Measurements from ENCODE around the gene SPTB. TPM values are rescaled to one million over a fixed set of nuclear protein-coding genes. Genes with fewer than 3 reads are reported as not detected.

Gene SPTB
- 1.4 to 1.9 TPM (median 1.5 TPM) in 5 replicates for total RNA-seq (2022; extraction: Qiagen RNA extraction)

GRCh38 chr14:64879635-64880220, at the start of gene SPTB:
TSS of gene SPTB (minus strand) at chr14:64879907. CDS start at chr14:64823094, 56,813 bp downstream.

GRCh38 chr14:64914237-64915028, 34.7 kb upstream of the SPTB start, which contains the start of gene CHURC1:
TSS of gene CHURC1 (plus strand) at chr14:64914455. CDS start at chr14:64914496, 41 bp downstream.

DNA sequence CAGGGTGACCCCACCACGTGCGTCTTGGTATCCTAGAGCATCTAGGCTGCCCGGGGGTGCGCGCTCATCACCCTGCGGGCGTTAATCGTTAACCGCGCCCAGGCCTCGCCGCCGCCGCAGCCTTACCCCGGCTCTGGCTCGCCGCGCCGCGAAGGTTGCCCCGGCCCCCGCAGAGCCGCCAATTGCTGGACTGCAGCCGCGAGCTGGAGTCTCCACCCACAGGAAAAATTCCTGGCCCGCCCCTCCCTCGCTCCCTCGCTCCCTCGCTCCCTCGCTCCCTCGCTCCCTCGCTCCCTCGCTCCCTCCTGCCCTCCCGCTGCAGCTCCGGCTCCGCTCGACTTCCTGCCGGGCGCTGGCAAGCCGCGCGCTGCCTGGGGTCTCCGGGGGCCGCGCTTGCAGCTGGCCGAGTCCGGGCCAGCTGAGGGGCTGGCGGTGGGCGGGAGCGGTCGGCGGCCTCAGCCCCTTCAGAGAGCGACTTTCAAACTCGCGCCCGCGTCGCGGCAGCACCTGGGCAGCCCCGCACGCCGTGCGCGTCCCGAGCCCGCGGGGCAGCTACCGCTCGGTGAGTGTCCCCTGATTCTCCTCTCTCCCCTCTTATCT, 175.5 kb downstream of the SPTB start, which contains the start of gene PLEKHG3:
TSS of gene PLEKHG3 (plus strand) at position 282 of the 600 bp plus-strand sequence. CDS start 23,208 bp downstream, outside the sequence.

Other genes with a start within 250 kb of the SPTB start
- gene PLEKHG3, start 175.5 kb downstream of the SPTB start, total RNA-seq (2022; extraction: Qiagen RNA extraction) = 18.2 to 32.7 TPM (median 28.5 TPM) in 5 replicates
- gene CHURC1, start 34.5 kb upstream of the SPTB start, total RNA-seq (2022; extraction: Qiagen RNA extraction) = 73.1 to 139 TPM (median 80.9 TPM) in 5 replicates
- 187 to 289 TPM (median 202 TPM) in 5 replicates for gene GPX2, start 62.8 kb upstream of the SPTB start, total RNA-seq (2022; extraction: Qiagen RNA extraction)
- 18.9 to 21.5 TPM (median 20.2 TPM) in 5 replicates for gene RAB15, start 92.4 kb upstream of the SPTB start, total RNA-seq (2022; extraction: Qiagen RNA extraction)
- gene FNTB, start 107.0 kb upstream of the SPTB start, total RNA-seq (2022; extraction: Qiagen RNA extraction) = 21.1 to 27.2 TPM (median 22.2 TPM) in 5 replicates
- gene MAX, start 222.6 kb upstream of the SPTB start, total RNA-seq (2022; extraction: Qiagen RNA extraction) = 54.9 to 64.8 TPM (median 56.5 TPM) in 5 replicates

Data from A549 treated with Mapracorat at 1 μM for 4 hours (cell line).